HG03139 (cell line): ENCODE data around the gene ZNF626.
"Not testable (repeated sequence)": the region's sequence is repeated elsewhere in the genome, so short reads cannot be mapped to it uniquely, and the experiment has no call there.

Experiments
- ATAC-seq: cut with Tn5 transposase; IDR thresholded peaks from one replicate; pipeline ENCODE4 v1.9.1; 2021; ENCODE audit not compliant: unreplicated experiment

ZNF626 gene

DNA sequence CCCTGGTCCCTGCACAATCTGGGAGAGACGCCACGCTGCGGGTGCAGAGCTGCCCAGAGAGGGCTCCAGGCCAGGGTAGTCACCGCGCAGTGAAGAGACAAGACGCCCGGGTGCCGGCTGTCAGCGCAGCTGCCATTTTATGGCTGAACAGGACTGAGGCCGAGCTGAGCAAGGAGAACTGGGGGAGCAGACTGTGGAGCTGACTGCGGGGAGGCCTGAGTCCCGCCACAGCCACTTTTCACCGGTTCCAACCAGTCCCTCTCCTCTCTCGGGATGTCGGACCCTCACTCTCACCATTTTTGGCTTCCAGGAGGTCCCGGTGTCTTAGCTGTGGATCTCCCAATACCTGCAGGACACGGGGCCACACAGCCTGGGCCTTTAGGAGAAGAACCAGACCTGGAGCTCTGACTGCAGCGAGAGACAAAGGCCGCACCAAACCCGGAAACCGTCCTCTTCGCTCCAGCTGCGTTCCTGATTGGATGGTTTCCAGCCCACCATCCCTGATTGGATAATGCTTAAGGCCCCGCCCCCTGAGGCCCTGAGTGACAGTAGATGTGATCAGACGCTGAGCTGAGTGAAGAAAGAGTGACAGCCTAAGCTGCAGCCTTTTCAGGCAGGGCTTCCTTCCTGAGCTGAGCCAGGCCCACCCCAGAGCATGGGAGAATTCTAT, at the start of gene ZNF626:
Gene ZNF626, minus strand, starts transcription at position 422 of the 670 bp plus-strand sequence. Its CDS starts 125 bp downstream, at position 297.
- peak; percentile 86 for ATAC-seq

DNA sequence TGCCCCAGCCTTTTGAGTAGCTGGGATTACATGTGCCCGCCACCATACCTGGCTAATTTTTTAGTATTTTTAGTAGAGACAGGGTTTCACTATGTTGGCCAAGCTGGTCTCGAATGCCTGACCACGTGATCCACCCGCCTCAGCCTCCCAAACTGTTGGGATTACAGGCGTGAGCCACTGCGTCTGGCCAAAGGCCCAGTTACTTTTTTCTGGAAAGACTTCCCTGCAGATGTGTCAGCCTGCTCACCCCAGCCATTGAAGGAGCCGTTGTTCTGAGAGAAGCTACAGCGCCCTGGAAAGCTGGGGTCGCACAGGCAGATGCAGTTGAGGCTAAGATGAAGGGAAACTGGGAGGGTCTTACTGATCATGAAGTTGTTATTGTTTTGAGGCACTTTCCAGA, 7.9 kb upstream of the ZNF626 start:
- ATAC-seq = no peak

DNA sequence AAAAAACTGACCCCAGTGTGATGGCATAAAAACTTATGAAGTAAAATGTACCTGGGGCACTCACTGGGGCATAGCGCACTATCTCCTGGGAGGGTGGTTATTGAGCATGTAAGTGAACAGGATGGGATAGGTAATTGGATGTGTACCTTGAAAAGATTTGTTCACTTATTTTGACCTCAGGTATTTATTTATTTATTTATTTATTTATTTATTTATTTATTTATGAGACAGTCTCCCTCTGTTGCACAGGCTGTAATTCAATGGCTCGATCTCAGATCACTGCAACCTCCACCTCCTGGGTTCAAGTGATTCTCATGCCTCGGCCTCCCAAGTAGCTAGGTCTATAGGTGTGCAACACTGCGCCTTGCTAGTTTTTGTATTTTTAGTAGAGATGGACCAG, 5.9 kb upstream of the ZNF626 start:
- no peak for ATAC-seq

DNA sequence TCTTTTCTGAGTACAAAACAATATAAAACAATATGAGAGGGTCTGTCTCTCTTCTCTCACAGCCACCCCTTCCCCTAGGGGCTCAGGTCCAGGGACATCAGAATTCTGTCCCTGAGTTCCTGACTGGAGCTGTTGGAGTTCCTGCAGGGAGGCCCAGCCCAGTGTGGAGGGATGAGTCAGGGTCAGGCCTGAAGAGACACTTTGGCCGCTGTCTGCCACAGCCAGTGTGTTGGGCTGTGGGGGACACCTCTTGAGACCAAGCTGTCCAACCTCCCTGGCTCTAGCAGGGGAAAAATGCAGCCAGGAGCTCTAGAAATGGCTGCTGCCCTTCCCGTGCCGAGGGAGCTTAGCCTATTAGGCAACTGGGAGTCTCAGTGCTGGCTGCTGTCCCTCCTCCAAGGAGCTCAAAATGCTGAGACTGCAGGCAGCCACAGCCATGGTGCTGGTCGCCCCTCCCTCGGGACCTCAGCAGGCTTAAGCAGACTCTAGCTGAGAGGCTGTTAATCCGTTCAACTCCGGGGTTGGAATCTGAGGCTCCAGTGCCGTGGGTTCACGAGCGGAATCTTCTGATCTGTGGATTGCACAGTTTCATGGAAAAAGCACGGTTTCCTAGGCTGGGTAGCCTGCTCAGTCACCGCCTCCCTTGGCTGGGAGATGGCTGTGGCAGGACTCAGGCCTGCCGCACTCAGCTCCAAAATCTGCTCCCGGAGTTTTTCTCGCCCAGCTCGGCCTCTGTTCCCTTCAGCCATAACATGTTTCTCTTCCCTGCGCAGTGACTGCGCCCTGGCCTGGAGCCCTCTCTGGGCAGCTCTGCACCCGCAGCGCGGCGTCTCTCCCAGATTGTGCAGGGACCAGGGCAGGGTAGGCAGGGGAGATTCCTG, 3.8 kb upstream of the ZNF626 start:
- no peak for ATAC-seq

DNA sequence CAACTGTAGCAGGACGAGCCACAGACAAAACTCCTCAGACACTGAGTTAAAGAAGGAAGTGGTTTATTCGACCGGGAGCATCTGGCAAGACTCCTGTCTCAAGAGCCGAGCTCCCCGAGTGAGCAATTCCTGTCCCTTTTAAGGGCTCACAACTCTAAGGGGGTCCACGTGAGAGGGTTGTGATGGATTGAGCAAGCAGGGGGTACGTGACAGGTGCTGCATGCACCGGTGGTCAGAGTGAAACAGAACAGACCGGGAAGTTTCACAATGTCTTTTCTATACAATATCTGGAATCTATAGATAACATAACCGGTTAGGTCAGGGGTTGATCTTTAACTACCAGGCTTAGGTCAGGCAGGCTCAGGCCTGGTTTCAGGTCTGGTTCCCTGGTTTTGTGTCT, 3.1 kb upstream of the ZNF626 start:
- not testable (repeated sequence) for ATAC-seq

DNA sequence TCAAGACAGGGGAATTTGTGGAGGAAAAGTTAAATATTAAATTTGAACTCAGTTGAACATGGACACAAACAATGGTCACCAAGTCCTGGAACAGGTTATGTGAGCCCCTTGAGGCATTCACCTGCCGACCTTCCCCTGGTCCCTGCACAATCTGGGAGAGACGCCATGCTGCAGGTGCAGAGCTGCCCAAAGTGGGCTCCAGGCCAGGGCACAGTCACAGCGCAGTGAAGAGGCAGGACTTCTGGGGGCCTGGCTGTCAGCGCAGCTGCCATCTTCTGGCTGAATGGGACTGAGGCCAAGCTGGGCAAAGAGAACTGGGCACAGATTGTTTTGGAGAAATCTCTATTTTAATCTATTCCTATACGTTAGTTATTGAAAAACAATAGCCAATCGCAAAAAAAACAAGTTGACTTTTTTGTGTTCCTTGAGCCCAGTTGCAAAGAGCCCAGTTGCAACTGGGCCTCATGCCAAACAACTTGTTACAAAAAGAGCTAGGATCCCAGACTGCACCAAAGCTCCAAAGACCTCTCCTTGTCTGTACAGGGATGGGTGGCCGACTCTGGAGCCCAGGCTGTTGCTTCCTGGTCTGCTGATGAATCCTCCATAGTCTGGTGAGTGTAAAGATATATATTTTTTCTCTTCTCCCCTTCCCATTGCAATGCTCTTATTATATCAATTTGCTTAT, 1.2 kb upstream of the ZNF626 start:
- no peak for ATAC-seq

DNA sequence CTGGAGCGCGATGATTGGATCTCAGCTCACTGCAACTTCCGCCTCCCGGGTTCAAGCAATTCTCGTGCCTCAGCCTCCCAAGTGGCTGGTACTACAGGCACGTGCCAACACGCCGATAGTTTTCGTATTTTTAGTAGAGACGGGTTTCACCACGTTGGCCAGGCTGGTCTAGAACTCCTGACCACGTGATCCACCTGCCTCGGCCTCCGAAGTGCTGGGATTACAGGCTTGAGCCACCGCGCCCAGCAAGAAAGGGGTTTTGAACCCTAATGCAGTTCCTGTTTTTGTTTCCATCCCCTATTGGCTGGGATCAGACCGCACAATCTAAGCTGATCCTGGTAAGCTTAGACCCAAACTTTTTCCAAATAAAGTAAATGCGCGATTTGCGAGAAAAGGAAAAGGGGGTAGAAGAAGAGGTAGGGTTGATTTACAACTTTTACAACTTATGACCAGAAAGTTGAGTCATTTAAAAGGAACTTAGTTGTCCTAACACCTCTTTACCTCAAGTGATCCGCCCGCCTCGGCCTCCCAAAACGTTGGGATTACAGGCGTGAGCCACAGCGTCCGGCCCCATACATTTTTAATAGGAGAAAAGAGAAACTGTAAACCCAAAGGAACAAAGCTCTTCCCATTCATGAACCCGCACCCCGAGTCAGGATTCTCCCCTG, 764 bp downstream of the ZNF626 start:
- ATAC-seq = no peak

DNA sequence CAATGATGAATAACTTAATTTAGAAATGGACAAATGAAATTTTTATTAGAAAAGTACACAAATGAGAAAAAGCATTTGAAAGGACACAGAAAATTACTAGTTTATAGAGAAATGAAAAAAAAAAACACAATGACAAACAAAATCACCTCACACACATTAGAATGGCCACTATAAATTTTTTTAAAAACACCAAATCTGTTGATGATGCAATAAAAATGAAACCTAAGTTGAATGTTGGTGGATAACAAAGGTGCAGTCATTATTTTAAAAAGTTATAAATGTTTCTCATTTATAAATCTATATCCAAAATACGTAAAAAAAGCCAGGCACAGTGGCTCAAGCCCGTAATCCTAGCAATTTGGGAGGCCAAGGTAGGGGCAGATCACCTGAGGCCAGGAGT, 20.8 kb downstream of the ZNF626 start:
- no peak for ATAC-seq

DNA sequence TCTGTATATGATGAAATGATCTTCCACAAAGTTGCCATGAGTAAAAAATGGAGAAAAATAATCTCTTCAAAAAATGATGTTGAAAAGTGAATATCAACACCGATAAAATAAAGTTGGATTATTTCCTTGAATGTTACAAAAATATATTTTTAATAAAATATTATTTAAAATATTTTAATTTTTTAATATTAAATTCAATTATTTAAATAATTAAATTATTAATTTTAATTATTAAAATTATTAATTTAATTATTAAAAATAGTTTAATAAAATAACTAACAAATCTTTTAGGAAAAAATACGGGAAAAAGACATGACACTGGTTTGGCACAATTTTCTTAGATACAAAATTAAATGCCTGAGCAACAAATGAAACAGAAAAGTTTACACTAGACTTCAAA, 21.3 kb downstream of the ZNF626 start:
- ATAC-seq = no peak

DNA sequence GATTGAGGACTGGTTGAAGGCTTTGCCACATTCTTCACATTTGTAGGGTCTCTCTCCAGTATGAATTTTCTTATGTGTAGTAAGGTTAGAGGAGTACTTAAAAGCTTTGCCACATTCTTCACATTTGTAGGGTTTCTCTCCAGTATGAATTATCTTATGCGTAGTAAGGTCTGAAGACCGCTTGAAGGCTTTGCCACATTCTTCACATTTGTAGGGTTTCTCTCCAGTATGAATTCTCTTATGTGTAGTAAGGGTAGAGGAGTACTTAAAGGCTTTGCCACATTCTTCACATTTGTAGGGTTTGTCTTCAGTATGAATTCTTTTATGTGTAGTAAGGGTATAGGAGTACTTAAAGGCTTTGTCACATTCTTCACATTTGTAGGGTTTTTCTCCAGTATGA, 36.8 kb downstream of the ZNF626 start:
- ATAC-seq = not testable (repeated sequence)

DNA sequence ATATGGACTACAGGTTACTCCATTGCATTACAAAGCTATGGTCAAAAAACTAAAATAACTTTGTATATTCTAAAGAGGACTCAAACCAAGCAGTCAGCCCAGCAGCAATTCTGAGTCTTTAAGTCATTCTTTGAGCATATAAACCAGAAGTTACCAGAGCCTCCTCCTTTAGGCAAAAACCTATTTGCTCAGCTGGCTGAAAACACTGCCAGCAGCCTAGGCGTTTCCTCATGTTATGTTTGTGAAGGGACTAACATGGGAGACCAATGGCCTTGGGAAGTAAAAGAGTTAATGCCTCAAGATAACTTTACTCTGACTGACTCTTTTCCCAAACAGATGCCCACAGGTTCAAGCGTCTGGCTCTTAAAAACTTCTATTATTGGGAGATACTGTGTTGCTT, 45.3 kb downstream of the ZNF626 start:
- no peak for ATAC-seq

DNA sequence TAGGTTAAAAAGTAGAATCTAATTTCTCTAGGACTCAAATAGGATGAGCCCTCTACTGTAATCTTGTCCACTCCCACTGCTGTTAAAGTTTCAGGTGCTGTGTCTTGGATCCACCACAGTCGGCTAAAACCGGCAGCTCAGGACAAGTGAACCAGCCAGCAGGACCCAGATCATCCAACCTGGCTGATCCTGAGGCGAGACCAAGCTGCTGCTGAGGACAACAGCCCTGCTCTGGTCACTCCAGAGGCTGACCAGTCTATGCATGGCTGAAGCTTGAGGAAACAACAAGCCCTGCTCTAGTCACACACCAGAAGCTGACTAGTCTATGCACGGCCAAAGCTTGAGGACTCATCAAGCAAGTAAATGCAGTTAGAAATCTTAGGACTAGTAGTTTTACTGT, 46.4 kb downstream of the ZNF626 start:
- not testable (repeated sequence) for ATAC-seq

DNA sequence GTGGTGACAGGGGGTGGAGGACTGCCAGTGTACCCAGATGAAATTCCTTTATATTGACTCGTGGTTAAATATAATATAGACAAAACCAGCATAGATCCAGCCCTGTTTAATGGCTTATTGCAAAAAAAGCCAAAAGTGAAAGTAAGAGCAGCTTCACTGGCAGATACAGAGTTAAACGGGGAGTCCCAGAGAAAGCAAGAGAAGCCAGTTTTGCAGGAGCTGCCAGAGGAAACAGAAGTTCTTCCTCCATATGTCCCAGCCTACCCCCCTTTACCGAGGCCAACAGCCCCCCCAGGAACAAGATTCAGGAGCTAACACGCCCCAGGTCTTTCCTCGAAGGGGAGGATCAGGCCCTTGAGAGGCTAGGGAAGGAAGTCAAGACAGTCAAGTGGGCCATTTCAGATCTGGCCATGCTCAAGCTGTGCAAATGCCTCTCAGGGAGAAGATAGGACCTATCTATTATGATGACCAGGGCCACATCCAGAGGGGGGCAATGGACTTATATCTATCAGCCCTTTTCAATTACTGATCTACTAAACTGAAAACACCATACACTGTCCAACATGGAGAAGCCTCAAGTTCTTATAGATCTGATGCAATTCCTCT, 48.6 kb downstream of the ZNF626 start:
- no peak for ATAC-seq

DNA sequence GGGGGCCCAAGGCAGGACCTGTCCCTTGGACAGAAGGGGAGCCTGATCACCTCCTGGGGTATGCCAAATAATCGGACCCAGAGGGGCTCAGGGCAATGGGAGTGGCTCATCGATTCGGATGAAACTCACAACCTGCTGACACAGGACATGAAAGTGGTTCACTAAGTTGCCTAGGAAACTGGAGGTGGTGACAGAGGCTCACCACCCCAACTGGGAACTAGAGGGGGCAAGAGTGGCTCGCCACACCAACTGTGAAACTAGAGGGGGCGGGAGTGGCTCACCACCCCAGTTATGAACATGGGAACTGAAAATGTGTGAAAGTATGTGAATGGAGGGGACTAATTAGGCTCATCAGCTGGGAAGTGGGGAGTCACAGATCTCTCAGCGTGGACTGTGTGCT, 49.5 kb downstream of the ZNF626 start:
- ATAC-seq = no peak

DNA sequence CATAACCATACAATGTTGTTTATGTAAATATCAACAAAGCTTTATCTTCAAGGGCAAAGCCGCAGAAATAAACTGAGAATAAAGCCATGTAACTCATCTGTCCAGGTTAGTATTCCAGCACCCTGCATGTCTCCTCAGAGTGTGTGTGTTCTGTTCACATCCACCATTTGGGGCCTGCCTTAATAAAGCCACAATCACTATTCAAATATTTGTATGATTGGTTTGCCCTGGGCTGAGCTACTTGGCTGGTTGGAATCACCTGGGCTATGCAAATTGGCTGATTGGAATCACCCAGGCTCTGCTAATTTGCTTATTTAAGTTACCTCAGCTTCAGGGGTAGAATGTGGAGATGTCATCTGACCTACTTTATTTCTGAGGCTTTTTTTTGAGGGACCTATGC, 53.4 kb downstream of the ZNF626 start:
- ATAC-seq = no peak
